ENCODE measurements around the gene FAM161B.

GRCh38 chr14:73998726-73999125, 48.8 kb upstream of the FAM161B start:
- TF ChIP-seq CTCF (IDR thresholded peaks at IDR 0.05; ENCODE audit: insufficient read depth, low read length, poor library complexity, severe bottlenecking), result no peak
- TF ChIP-seq EZH2phosphoT487 (conservative IDR thresholded peaks at IDR 0.05; ENCODE audit: low read length), result no peak

Data from SU-DHL-6 (cell line).